Fibroblast of villous mesenchyme (primary cell): ENCODE results near the gene UBE2E1. TPM values are rescaled to one million over a fixed set of nuclear protein-coding genes. Genes with fewer than 3 reads are reported as not detected.

Experiments
- DNase-seq: peaks from one replicate; pipeline ENCODE4 v3.0.0-alpha.2; 2010; ENCODE audit warnings: low read depth
- H3K4me3 ChIP-seq: 2 replicates; pipeline ENCODE4 v1.5.1; 2011; ENCODE audit warnings: low read depth, mild to moderate bottlenecking, low read length
- total RNA-seq: library from RNA; depleted of rRNA; stranded (reverse); fragments of >200 nt; gene quantifications from 2 replicates; pipeline ENCODE4 v1.2.3, GENCODE V29; 2012
- TF ChIP-seq, protein P1 (sequence below): IDR thresholded peaks from 2 replicates; pipeline ENCODE4 v1.5.1; 2012; ENCODE audit warnings: low read depth, mild to moderate bottlenecking, low read length; ENCODE audit not compliant: insufficient read depth

Gene UBE2E1
- total RNA-seq, 1 donor, result 69.5 TPM

DNA sequence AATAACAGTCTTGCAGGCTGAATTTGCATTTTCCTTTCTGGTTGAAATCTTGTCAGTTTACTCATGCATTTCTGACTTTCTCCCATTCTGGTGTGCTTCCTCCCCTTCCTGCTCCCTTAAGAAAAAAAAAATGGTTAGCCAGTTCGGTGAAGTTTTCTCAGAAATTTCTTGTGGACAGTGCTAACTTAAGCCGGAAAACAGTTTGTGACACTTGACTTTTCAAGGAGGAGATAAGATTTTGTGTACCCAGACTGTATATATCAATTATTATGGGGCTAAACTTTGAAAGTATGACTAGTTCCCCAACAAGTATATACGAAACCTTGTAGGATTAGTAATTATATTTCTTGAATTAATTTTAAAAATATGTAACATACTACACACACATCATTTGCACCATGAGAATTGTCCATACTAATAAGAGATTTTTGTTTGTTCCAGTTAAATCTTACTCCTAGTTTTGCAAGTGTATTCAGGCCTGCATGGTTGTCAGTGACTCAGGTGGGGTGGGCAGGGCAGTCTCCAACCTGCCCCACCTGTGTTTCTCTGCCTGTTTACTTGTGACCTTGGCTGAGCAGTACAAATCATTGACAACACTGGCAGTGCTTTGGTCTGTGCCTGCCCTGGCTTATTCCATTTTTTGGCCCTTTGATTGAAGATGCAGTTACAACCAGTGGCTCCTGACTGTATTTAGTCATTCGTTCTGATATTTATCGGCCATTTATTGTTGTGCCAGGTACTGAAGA, 19.1 kb downstream of the UBE2E1 start:
- H3K4me3 ChIP-seq, result no peak overlapping the region
- TF ChIP-seq, protein P1, sequence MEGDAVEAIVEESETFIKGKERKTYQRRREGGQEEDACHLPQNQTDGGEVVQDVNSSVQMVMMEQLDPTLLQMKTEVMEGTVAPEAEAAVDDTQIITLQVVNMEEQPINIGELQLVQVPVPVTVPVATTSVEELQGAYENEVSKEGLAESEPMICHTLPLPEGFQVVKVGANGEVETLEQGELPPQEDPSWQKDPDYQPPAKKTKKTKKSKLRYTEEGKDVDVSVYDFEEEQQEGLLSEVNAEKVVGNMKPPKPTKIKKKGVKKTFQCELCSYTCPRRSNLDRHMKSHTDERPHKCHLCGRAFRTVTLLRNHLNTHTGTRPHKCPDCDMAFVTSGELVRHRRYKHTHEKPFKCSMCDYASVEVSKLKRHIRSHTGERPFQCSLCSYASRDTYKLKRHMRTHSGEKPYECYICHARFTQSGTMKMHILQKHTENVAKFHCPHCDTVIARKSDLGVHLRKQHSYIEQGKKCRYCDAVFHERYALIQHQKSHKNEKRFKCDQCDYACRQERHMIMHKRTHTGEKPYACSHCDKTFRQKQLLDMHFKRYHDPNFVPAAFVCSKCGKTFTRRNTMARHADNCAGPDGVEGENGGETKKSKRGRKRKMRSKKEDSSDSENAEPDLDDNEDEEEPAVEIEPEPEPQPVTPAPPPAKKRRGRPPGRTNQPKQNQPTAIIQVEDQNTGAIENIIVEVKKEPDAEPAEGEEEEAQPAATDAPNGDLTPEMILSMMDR, result no peak
- DNase-seq, result no peak

DNA sequence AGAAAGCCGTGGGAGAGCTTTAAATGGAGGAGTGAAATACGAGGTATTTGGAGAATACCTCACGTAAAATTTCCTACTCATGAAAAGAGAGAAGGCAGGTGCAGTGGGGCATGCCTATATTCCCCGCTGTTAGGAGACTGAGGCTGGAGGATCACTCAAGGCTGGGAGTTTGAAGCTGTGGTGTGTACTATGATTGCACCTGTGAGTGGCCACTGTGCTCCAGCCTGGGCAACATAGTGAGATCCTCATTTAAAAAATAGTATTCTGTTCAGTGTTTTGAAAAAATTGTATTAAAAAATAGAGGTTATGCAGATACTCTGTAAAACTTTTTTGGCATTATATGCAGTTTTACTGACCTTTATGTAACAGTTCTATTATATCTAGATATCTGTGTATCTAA, 20.0 kb downstream of the UBE2E1 start:
- DNase-seq, result no peak
- no peak overlapping the region for H3K4me3 ChIP-seq
- TF ChIP-seq, protein P1, result no peak

DNA sequence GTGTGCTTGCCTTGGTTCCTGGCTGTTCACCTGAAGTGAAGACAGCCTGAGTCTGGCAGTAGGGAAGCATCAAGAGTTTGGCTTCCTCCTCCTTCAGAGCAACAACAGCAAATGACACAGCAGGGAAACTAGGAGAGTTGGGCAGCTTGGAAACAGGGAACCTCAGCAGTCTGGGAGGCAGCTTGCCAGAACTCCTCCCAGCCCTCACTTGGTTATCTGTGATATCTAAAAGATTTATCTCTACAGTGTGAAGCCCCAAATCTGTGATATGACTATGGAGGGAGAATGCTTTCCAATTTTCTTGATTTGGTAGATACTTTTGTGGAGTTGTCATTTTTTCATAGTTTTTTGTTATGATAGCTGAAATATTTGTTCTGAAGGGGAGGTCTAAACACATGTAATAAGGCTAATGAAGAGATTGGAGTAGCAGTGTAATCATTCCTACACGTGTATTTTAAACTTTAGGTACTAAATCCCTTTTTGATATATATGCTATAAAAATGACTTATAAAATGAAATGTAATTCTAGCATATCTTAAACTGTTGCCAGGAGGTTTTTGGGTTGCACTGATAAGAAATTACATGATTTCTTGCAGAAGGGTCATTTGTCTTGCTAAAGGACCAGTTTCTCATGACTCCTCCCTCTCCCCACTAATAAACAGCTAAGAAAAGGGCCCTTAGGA, 20.8 kb downstream of the UBE2E1 start:
- peak; percentile 23 for DNase-seq
- TF ChIP-seq, protein P1, result no peak
- no peak overlapping the region for H3K4me3 ChIP-seq

DNA sequence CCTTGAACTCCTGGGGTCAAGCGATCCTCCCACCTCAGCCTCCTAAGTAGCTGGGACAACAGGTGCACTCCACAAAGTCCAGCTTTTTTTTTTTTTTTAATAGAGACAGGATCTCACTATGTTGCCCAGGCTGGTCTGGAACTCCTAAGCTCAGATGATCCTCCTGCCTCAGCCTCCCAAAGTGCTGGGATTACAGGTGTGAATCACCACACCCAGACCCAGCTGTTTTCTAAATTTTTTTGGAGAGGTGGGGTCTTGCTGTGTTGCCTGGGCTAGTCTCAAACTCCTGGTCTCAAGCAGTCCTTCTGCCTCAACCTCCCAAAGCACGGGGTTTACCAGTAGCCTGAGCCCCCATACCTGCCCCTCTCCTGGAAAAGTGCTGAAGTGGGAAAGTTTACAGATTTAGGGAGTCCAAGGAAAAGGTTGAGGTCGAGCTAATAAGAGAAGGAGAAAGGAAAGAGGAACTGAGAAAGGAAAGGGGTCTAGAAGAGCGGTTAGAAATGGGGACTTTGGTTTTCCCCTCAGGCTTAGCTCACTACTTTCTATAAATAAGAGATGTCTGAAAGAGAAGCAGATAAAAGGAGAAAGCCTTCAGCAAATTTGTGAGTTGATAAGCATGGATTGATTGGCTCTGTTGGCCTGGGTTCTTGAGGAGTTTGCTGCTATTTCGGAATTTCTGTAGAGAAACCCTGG, 23.6 kb downstream of the UBE2E1 start:
- DNase-seq, result no peak
- TF ChIP-seq, protein P1, result no peak
- H3K4me3 ChIP-seq, result no peak overlapping the region

DNA sequence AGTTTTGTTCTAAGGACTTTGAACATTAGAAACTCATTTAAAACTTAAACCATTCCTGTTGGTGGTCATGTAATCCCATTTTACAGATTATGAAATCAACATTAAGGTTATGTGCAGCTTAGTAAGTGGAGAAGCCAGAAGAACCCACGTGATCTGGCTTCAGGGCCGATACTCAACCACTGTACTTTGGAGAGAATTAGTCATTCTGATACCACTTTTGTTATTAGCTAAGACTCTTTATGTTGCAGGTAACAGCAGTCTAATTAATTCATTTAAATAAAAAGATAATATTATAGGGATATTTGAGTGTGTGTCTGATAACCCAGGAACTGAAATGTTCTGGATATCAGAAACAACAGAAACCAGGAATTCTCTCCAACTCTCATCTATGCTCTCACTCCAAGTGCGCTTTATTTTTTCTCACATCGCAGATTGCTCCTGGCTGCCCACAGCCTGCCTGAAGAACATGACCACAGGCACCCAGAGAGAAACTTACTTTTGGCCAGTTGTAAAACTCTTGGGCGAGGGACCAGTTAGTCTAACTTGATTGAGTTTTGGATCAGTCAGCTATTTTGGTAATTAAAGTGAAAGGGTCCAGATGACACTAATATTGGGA, 25.2 kb downstream of the UBE2E1 start:
- no peak overlapping the region for H3K4me3 ChIP-seq
- TF ChIP-seq, protein P1, result no peak
- DNase-seq, result no peak

DNA sequence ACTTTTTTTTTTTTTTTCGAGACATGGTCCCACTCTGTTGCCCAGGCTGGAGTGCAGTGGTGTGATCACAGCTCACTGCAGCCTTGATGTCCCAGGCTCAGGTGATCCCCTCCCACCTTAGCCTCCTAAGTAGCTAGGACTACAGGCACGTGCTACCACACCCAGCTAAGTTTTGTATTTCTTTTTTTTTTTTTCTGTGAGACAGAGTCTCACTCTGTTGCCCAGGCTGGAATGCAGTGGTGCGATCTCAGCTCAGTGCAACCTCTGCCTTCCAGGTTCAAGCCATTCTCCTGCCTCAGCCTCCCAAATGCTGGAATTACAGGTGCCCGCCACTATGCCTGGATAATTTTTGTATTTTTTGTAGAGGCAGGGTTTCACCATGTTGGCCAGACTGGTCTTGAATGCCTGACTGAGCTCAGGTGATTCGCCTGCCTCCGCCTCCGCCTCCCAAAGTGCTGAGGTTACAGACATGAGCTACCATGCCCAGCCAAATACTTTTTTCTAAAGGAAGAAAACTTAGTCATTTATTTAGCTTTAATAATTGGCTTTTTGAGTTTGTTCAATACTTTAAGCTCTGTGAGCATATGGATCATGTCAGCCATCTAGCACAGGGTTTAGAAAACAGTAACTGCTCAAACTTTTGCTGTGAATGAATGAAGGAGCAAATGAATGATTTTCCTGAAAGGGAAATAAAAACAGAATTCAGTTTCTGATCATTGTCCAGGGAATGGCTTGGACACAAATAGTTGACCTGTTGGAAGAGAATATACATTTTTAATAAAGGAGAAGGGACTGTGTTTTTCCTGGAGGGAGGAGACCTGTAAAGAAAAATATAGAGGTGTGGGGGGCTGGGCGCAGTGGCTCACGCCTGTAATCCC, 26.0 kb downstream of the UBE2E1 start:
- no peak overlapping the region for H3K4me3 ChIP-seq
- DNase-seq, result no peak
- TF ChIP-seq, protein P1, result no peak
